K562 treated with DMSO at 1 percent for 48 hours (cell line): ENCODE results near the gene SEC61A1. TPM values are rescaled to one million over a fixed set of nuclear protein-coding genes. Genes with fewer than 3 reads are reported as not detected.

Source experiments
- total RNA-seq: library from RNA; unstranded; fragments of 300-600 nt; gene quantifications from 2 replicates; pipeline ENCODE4 v1.2.3, GENCODE V29; 2022; ENCODE audit warnings: low replicate concordance; ENCODE audit errors: extremely low read depth

Gene SEC61A1
- not detected in 2 replicates for total RNA-seq

DNA sequence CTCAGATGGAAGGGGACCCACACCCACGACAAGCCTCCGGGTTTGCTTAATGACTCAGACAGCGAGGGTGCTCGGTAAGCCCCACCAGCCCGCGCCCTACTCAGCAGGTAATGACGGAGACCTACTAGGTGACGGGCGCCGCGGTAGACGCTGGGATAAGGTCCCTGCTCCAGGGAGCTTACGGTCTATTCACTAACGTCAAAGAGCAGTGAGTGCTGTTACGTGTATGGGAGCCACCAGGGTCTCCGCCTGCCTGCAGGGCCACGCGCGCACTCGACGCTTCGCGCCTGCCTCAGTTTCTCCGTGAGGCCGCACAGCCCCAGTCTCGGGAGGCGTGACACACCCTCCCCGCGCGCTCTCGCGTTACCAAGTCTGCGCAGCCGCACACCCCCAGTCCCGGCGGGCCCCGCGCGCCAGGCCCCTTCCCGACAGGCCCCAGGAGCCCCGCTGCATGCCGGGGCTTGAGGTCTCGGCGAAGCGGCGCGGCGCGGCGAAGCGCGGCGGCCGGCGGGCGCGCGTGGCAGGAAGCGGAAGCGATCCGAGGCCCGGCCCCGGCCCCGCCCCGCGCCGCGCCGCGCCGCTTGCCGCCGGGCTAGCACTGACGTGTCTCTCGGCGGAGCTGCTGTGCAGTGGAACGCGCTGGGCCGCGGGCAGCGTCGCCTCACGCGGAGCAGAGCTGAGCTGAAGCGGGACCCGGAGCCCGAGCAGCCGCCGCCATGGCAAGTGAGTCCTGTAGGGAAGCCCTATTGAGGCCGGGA, at the start of gene SEC61A1:
Gene SEC61A1 (plus strand): TSS at position 601 of the 758 bp plus-strand sequence. CDS start 116 bp downstream, at position 717.

Other genes starting within 250 kb of the SEC61A1 start
- gene MGLL, start 229.9 kb upstream of the SEC61A1 start, total RNA-seq: not detected in 2 replicates
- gene KBTBD12, start 137.2 kb upstream of the SEC61A1 start, total RNA-seq: not detected in 2 replicates
- not detected in 2 replicates for gene RUVBL1, start 71.4 kb downstream of the SEC61A1 start, total RNA-seq
- not detected in 2 replicates for gene EEFSEC, start 101.0 kb downstream of the SEC61A1 start, total RNA-seq